HG02588 (cell line): ENCODE data around the gene AGAP4.
"Not testable (repeated sequence)": the region's sequence is repeated elsewhere in the genome, so short reads cannot be mapped to it uniquely, and the experiment has no call there.

Source experiments
- ATAC-seq: cut with Tn5 transposase; IDR thresholded peaks from one replicate; pipeline ENCODE4 v1.9.1; 2021; ENCODE audit warnings: mild to moderate bottlenecking, moderate library complexity; ENCODE audit not compliant: unreplicated experiment

The AGAP4 gene

DNA sequence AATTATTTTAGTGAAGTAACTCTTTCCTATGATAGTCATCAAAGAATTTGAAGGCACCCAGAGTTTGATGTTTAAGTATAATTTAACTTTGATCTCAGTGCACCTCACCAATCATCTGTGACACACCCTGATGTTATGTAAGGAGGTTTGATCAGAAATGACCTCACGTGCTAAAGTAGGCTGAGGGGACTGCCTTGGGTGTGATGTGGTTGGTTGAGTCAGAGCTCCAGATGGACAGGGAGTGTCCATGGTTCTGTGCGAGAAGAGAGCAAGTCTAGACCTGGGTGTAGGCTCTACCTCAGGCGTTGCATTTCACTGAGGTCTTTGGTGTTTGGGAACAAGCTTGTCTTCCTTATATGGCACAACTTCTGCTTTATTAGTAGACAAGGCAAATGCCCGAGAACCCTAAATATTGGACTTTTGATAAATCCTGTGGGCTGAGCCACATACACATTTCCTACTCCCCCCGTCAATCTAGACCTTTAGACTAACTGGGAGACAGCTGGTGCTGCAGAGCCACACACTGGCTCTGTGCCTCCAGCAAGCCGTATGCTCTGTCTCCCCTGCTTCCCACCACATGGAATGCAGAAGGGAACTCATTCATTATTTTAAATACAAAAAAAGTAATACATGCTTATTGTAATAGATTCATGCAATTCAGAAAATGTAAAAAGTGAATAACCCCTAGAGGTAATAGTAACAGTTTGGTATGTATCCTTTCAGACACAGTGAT is 56.4 kb downstream of the AGAP4 start:
- not testable (repeated sequence) for ATAC-seq

- ATAC-seq: not testable (repeated sequence)
These were observed 57.3 kb downstream of the AGAP4 start for GRCh38 chr10:45789991-45790390.

- not testable (repeated sequence) for ATAC-seq
These were observed 60.0 kb downstream of the AGAP4 start for GRCh38 chr10:45787212-45787741.

DNA sequence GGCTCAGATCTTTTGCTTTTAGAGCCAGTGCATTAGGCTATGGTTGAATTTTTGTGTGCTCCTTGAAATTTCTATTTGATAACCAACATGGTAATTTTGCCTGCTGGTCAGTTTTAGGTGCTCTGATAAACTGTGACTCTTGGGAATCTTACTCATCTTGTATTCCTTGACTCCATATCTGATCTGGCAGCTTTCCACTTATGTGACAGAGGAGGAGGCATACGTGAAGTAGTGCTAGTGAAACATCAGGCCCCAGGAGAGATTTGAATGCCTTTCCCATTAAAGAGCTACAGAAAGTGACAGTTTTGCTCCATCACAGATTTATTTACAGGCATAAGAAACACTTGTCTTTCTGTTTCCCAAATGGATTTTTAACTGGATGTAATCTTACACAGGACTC is 61.1 kb downstream of the AGAP4 start:
- ATAC-seq: not testable (repeated sequence)
